HepG2 (cell line): Measurements from ENCODE around the gene TRMT1L. TPM values are rescaled to one million over a fixed set of nuclear protein-coding genes. Genes with fewer than 3 reads are reported as not detected.

ENCODE experiments used
- AGO1 ChIP-seq: fragments of 200-400 bp; formaldehyde crosslinking; IDR thresholded peaks from 2 replicates; pipeline ENCODE4 v1.6.1; 2017; ENCODE audit warnings: mild to moderate bottlenecking, low read depth, low read length, moderate library complexity; ENCODE audit not compliant: poor library complexity, severe bottlenecking
- ARNT2 ChIP-seq: sonication (generic); formaldehyde crosslinking; IDR thresholded peaks from 2 replicates; pipeline ENCODE4 v1.8.0; 2022; ENCODE audit warnings: mild to moderate bottlenecking, low read depth, missing genetic modification reagents, moderate library complexity
- CEBPG ChIP-seq: IDR thresholded peaks from 2 replicates; pipeline ENCODE4 v1.6.1; 2016
- GATAD2A ChIP-seq: IDR thresholded peaks from 2 replicates; pipeline ENCODE4 v1.6.1; 2016
- HMGXB3 ChIP-seq: sonication (generic); formaldehyde crosslinking; IDR thresholded peaks from 2 replicates; pipeline ENCODE4 v1.4.0; 2020; ENCODE audit warnings: missing genetic modification reagents, borderline replicate concordance
- IRF1 ChIP-seq: sonication (generic); formaldehyde crosslinking; IDR thresholded peaks from 2 replicates; pipeline ENCODE4 v1.4.0; 2020; ENCODE audit warnings: low read depth, mild to moderate bottlenecking, missing genetic modification reagents
- KDM2A ChIP-seq: sonication (generic); formaldehyde crosslinking; IDR thresholded peaks from 2 replicates; pipeline ENCODE4 v1.4.0; 2020; ENCODE audit warnings: low read depth, missing genetic modification reagents, borderline replicate concordance
- NFAT5 ChIP-seq: sonication (generic); formaldehyde crosslinking; IDR thresholded peaks from 2 replicates; pipeline ENCODE4 v1.4.0; 2020; ENCODE audit warnings: missing genetic modification reagents
- RORA ChIP-seq: sonication (generic); formaldehyde crosslinking; IDR thresholded peaks from 2 replicates; pipeline ENCODE4 v1.5.0; 2020; ENCODE audit warnings: mild to moderate bottlenecking, missing genetic modification reagents, moderate library complexity
- ZNF292 ChIP-seq: sonication (generic); formaldehyde crosslinking; IDR thresholded peaks from 2 replicates; pipeline ENCODE4 v1.8.1; 2022; ENCODE audit warnings: mild to moderate bottlenecking, low read depth, missing genetic modification reagents, borderline replicate concordance
- ZNF564 ChIP-seq: sonication (generic); formaldehyde crosslinking; IDR thresholded peaks from 2 replicates; pipeline ENCODE4 v1.8.1; 2023; ENCODE audit warnings: mild to moderate bottlenecking, missing genetic modification reagents
- polyA plus RNA-seq, 8 experiments: library from polyadenylated mRNA; depleted of rRNA in 3 of 8; stranded (reverse) in 7 of 8; unstranded in 1 of 8; fragments of >200 nt; fragmentation: Illumina TruSeq in 4 of 8; extraction: Trizol in 4 of 8; gene quantifications; 2 replicates each; pipeline versions ENCODE4 v1.2.1 to v1.2.3, GENCODE V29; 2011 to 2016; ENCODE audit warnings: low read depth in 4 of 8, missing spikeins in 1 of 8, mixed read lengths in 1 of 8; ENCODE audit not compliant: insufficient read depth in 1 of 8
- total RNA-seq, 5 experiments: library from RNA; depleted of rRNA; stranded (reverse); fragments of >200 nt; fragmentation: Illumina TruSeq; extraction: Trizol; gene quantifications; 2 replicates each; pipeline ENCODE4 v1.2.3, GENCODE V29; 2016; ENCODE audit warnings: low read depth in 1 of 5
- TF ChIP-seq, protein P1 (sequence below): sonication (generic); formaldehyde crosslinking; IDR thresholded peaks from 2 replicates; pipeline ENCODE4 v1.4.0; 2020; ENCODE audit warnings: mild to moderate bottlenecking, missing genetic modification reagents
- TF ChIP-seq, protein P2 (sequence below): sonication (generic); formaldehyde crosslinking; IDR thresholded peaks from 2 replicates; pipeline ENCODE4 v1.9.0; 2021; ENCODE audit warnings: missing genetic modification reagents, borderline replicate concordance

Gene TRMT1L
- total and polyA plus RNA-seq, 2 of the 13 experiments (the other 11 are each of a cell fraction or from before 2014, with no cell fraction given) = 17.9 to 19.2 TPM

GRCh38 chr1:185156854-185157598 is at the start of gene TRMT1L, which contains the start of gene SWT1 (continued):
- TF ChIP-seq NFAT5 (CRISPR knock-in tag) (no peak), HMGXB3 (CRISPR knock-in tag) (peak; percentile 41; the same call in 1 of the 2 replicates), ARNT2 (CRISPR knock-in tag) (peak; percentile 40; the same call in 1 of the 2 replicates), CEBPG (peak; percentile 68), AGO1 (no peak), ZNF564 (no peak), ZNF292 (CRISPR knock-in tag) (peak; percentile 83), IRF1 (CRISPR knock-in tag) (no peak), RORA (CRISPR knock-in tag) (no peak), GATAD2A (CRISPR knock-in tag) (no peak; the same call in none of the 2 replicates), KDM2A (CRISPR knock-in tag) (peak; percentile 54)
- TF ChIP-seq, protein P1, sequence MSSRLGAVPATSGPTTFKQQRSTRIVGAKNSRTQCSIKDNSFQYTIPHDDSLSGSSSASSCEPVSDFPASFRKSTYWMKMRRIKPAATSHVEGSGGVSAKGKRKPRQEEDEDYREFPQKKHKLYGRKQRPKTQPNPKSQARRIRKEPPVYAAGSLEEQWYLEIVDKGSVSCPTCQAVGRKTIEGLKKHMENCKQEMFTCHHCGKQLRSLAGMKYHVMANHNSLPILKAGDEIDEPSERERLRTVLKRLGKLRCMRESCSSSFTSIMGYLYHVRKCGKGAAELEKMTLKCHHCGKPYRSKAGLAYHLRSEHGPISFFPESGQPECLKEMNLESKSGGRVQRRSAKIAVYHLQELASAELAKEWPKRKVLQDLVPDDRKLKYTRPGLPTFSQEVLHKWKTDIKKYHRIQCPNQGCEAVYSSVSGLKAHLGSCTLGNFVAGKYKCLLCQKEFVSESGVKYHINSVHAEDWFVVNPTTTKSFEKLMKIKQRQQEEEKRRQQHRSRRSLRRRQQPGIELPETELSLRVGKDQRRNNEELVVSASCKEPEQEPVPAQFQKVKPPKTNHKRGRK (CRISPR knock-in tag) = no peak
- TF ChIP-seq, protein P2, sequence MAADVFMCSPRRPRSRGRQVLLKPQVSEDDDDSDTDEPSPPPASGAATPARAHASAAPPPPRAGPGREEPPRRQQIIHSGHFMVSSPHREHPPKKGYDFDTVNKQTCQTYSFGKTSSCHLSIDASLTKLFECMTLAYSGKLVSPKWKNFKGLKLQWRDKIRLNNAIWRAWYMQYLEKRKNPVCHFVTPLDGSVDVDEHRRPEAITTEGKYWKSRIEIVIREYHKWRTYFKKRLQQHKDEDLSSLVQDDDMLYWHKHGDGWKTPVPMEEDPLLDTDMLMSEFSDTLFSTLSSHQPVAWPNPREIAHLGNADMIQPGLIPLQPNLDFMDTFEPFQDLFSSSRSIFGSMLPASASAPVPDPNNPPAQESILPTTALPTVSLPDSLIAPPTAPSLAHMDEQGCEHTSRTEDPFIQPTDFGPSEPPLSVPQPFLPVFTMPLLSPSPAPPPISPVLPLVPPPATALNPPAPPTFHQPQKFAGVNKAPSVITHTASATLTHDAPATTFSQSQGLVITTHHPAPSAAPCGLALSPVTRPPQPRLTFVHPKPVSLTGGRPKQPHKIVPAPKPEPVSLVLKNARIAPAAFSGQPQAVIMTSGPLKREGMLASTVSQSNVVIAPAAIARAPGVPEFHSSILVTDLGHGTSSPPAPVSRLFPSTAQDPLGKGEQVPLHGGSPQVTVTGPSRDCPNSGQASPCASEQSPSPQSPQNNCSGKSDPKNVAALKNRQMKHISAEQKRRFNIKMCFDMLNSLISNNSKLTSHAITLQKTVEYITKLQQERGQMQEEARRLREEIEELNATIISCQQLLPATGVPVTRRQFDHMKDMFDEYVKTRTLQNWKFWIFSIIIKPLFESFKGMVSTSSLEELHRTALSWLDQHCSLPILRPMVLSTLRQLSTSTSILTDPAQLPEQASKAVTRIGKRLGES (CRISPR knock-in tag) = no peak
